IPS DF 4.7 (cell line): ENCODE measurements around the gene GCN1.

ENCODE experiments used
- DNase-seq: peaks from one replicate; pipeline ENCODE4 v3.0.0-alpha.2; 2013; ENCODE audit warnings: low spot score; ENCODE audit errors: extremely low read depth

GCN1 gene

DNA sequence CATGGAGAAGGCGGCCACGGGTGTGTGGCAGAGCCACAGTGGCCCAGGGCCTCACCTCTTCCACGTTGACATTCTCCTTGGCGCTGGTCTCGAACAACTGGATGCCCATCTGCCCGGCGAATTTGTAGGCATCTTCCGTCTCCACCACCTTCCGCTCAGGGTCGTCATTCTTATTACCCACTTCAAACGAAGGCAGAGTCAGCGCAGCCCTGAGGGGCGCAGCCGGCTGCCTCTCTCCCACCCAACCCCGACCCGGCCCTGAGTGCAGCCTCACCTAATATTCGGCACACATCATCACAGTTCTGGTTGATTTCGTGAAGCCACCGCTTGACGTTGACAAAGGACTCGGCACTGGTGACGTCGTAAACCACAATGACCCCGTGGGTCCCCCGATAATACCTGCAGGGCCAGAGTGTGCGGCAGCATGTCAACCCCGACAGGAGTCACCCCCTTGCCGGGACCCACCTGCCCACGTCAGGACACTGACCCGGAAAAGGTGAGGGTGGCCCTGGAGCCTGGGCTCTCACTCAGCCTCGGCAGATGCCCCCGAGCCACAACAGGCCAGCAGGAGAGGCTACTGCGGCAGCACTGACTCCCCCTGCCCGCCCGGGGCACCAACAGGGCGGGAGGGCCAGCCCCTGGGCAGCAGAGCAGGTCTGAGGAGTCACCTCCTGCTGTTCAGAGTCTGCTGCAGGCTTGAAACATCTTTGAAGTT is 95.6 kb downstream of the GCN1 start:
- DNase-seq: no peak

- DNase-seq: no peak
These were observed 97.8 kb downstream of the GCN1 start for GRCh38 chr12:120096671-120097202.

DNA sequence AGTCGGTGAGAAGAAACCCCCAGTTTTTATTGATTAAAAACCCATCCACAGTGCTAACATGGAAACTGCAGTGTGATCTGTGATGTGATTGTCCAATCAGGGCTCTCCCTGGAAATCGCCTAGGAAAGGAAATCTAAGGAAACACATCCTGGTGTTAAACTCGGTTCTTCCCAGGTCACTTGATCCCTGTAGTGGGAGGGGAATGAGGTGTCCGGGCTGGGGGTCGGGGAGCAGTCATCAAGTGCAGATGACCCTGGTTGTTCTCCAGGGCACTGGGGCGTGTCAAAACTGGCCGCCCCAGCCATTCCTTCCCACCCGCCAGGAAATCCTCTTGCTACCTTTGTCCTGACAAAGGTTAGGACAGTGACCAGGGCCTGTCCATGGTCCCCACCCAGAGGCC is 98.8 kb downstream of the GCN1 start:
- DNase-seq: no peak

DNA sequence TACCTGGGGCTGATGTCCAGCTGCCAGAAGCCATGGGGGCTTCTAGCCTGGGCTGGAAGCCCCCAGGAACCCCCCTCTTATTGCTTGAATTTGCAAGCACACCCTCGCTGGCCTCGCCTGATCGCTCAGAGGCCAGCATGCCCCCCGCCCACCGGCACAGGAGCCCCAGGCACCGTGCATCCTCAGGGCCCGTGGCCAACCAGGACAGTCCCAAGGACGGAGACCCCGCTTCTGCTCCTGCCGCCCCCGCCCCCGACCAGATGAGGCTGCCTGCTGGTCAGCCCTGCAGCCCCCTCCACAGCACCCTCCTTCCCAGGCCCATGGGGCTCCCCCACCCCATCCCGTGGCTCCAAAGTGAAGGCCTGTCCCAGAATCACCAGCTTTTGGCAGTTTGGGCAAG is 99.2 kb downstream of the GCN1 start:
- DNase-seq: no peak

DNA sequence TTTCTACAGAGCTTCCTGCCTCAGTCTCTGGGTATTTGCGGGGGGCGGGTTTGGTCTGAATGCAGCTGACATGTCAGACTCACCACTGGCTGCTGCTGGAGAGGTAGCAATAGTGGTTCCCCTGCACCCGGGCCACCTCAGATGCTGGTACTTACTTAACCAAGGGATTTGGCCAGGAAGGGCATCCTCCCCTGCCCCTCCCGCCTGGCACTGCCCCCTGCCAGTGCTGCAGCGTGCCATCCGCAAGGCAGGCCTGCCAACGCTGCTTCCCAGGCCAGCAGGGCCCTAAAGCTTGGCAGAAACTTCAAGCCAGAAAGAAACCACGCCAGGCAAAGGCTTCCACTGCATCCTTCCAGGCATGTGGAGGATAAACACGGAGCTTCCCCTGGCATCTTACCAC is 100.0 kb downstream of the GCN1 start:
- no peak for DNase-seq

DNA sequence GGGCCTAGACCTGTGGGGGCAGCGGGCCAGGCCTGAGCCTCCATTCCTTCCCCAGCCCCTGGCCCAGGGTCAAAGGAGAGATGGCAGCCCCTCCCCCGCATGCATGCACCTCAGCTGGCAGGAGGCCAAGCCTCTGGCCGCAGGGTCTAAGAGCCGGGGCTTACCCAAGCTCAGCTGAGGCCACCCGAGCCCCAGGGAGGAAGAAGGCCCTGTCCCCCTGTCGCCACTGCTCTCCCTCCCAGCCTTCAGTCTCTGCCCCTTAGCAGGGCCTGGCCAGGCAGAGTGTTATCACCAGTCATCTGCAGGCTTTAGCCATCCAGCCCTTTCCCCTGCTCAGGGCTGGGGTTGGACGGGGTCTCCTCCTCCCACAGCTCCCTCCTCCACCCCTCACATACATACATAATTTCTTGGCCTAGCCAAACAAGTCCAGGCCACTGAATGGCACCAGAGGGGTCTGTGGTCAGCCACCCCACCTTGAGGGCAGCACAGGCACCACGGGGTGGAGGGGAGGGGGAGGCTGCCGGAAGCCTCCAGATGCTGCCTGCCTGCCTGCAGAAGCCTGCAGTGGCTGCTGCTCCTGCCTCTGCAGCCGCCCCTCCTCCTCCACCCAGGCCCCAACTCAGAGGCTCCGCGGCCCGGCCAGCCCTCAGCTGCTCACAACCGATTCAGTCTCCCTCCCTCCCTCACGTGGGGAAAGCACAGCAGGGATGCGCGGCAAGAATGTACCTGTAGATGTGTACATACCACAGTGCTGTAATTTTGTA is 100.7 kb downstream of the GCN1 start:
- no peak for DNase-seq

- DNase-seq: no peak
These were observed 101.3 kb downstream of the GCN1 start for GRCh38 chr12:120093336-120093591.

- DNase-seq: no peak
These were observed 101.8 kb downstream of the GCN1 start for GRCh38 chr12:120092551-120093335.

- no peak for DNase-seq
These were observed 103.0 kb downstream of the GCN1 start for GRCh38 chr12:120091371-120092090.

DNA sequence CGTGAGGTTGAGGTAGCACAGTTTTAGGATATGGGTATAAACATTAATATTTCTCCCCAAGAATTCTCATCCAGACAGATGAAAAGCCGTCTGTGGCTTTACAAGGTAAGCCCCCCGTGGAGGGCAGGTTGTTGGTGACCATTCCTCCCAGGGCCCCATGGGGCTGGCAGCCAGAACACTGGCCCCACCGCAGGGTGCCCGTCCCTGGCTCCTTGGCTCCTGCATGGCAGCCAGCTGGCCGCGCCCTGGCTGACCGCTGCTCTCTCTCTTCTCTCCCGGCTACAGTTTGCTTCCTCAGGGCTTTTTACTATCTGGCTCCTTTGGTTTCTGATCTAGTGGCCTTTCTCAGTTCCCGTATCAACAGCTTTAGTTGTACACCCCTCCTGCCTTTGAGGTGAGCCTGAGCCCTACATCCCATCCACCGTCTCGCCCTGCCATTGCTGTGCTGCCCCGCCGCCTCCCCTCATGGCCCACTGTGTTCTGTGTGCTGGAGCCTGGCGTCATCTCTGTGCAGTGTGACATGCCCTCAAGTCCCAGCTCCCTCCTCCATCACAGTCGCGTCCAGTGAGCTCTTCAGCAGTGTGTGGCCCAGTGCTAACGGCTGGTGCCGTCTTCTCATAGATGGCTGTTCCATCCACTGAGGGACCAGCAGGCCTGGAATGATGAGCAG is 103.8 kb downstream of the GCN1 start:
- DNase-seq: no peak

DNA sequence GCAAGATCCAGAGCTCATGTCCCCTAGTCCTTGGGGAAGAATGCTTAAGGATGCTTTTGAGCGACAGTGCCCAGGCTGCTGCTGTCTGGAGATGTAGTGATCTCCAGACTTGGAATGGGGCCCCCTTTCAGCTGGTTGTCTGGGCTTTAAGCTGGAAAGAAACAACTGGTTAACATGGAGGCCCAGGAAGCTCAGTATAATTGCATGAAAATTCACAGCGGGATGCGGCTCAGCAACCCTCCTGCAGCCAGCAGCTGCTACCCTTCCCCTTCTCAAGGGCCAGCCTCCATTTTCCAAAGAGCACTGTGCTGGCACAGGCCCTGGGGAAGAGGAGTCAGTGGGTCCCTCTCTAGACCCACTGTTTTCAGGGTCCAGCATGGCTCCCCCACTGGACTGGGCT is 104.3 kb downstream of the GCN1 start:
- no peak for DNase-seq

GRCh38 chr12:120089796-120090195 is 104.7 kb downstream of the GCN1 start:
- DNase-seq: no peak

DNA sequence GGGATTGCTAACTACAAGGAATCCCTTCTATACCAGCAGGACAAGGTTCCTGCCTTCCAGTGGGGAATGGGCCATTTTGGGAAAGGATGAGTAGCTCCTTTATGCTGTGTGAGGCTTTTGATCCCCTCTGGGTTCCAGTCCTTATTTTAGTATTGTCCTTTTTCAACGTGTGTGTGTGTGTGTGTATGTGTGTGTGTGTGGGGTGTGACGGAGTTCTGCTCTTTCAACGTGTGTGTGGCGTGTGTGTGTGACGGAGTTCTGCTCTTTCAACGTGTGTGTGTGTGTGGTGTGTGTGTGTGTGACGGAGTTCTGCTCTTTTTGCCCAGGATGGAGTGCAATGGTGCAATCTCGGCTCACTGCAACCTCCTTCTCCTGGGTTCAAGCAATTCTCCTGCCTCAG is 105.4 kb downstream of the GCN1 start:
- no peak for DNase-seq

GRCh38 chr12:120086801-120087621 is 107.5 kb downstream of the GCN1 start:
- peak; percentile 100 for DNase-seq

DNA sequence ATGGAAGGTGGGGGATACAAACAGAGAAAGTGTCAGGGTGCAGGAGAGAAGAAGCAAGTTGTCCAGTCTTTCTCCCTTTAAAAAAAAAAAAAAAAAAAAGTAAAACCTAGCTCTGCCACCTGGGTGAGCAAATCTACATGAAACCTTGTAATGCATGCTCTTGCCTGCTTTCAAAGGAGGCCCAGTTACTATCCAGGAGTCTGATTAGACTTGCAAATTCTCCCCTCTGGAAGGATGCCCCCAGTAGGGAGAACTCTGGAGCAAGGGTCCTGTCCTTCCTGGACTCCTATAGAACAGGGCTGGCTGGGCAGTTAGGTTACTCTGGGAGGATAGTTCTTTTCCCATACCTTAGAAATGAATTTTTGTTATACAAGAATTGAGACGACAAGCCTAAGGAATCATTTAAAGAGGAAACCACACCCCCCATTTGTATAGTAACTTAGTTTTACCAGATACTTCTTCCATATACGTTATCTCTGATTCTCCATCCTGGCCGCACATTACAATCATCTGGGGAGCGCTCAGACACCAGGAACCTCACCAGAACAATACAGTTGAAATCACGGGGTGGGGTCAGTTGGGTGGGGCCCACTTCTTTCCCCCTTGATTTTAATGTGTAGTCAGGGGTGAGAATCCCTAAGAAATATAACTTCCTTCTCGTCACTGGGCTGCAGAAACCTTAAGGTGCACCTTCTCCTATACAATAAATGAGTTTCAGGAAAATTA is 108.4 kb downstream of the GCN1 start:
- DNase-seq: no peak

DNA sequence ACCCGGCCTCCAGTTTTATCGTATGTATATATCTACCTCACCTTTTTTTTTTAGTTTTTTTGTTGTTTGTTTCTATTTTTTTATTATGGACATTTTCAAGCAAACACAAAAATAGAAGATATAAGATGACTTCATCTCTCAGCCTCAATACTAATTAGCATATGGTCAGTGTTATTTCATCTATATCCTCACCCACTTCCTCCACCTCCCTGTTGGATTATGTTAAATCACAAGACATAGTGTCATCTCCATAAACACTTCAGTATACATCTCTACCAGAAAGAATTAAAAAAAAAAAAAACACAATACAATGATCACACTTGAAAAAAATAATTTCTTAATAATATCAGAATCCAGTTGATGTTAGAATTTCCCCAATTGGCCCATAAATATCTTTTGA is 112.9 kb downstream of the GCN1 start:
- DNase-seq: no peak

DNA sequence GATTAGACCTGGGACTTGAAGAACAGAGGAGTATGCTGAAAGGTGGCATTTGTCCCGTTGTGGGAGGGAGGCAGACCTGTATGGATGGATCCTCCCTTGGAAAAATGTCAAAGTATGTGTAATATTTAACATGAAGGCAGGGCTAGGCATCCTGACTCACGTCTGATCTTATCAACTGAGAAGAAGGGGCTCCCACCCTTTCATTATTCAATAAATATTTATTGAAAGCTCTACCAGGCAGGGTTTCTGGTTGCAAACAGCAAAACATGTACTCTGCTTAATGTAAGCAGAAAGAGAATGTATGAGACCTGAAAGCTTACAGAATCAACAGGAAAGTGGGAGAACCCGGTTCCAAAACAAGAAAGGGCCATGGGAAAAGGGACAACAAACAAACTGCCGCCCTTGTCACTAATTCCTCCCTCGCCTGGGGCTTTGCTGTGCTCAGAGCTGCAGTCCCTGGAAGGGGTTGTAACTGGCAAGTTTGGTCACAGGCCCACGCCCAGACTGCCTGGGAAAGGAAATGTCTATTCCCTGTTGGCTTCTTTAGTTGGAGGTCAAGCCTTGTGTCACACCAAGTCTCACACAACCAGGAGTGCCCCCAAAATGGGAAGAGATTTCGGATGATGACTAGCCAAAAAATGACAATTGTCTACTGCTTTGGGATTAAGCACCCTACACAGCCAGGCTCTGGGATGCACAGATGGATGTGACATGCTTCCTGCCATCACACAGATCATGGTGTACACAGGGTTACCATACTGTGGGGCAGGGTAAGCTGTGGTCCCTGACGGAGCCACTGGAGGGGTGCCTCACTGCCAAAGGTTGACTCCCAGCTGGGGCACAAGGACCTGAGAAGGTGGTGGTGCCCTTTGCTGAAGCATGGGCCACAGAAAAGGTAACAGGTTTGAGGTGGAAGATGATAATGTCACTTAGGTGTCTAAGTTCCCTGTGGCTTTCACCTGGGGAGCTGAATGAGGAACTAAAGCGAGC is 114.8 kb downstream of the GCN1 start:
- no peak for DNase-seq

DNA sequence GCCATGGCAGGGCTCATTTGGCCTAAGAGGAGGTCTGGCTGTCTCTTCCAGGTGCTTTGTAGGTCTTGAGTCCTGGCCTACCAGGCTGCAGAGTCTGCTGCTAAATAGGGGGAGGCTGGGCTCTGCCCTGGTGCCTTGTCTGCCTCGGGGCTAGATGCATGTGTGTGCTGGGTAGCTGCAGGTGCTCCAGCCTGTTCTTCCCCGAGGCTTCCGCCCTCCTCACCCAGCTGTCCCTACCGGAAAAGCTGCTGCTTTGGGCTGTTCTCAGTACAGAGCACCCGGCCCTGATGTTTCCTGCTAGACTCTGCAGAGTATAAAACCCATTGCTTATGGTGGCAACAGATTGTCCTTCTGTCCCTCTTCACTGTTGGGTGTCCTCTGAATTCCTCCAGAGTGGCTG is 115.6 kb downstream of the GCN1 start:
- DNase-seq: no peak
